HEK293 (cell line): Measurements from ENCODE around the gene NAA25.

Source experiments
- KLF9 ChIP-seq: fragments of 450-650 bp; formaldehyde crosslinking; IDR thresholded peaks from 2 replicates; pipeline ENCODE4 v1.5.1; 2016; ENCODE audit warnings: missing biosample characterization, missing genetic modification characterization, low read depth
- PRDM2 ChIP-seq: fragments of 450-650 bp; formaldehyde crosslinking; IDR thresholded peaks from 2 replicates; pipeline ENCODE4 v1.5.1; 2016; ENCODE audit warnings: missing biosample characterization, missing genetic modification characterization, borderline replicate concordance
- ZFP3 ChIP-seq: fragments of 450-650 bp; formaldehyde crosslinking; IDR thresholded peaks from 2 replicates; pipeline ENCODE4 v1.5.1; 2016; ENCODE audit warnings: low read depth, missing biosample characterization, missing genetic modification characterization
- ZNF768 ChIP-seq: fragments of 450-650 bp; formaldehyde crosslinking; IDR thresholded peaks from 2 replicates; pipeline ENCODE4 v1.5.1; 2018; ENCODE audit warnings: missing biosample characterization, mild to moderate bottlenecking, missing genetic modification characterization
- ZNF843 ChIP-seq: fragments of 450-650 bp; formaldehyde crosslinking; IDR thresholded peaks from 2 replicates; pipeline ENCODE4 v1.5.1; 2016; ENCODE audit warnings: missing biosample characterization, missing genetic modification characterization
- ZSCAN16 ChIP-seq: fragments of 450-650 bp; formaldehyde crosslinking; IDR thresholded peaks from 2 replicates; pipeline ENCODE4 v1.5.1; 2016; ENCODE audit warnings: missing biosample characterization, missing genetic modification characterization
- ZSCAN30 ChIP-seq: fragments of 450-650 bp; IDR thresholded peaks from 2 replicates; pipeline ENCODE4 v1.5.1; 2018; ENCODE audit warnings: missing biosample characterization, mild to moderate bottlenecking, missing genetic modification characterization, moderate library complexity
- TF ChIP-seq, protein P1 (sequence below): fragments of 450-650 bp; formaldehyde crosslinking; IDR thresholded peaks from 2 replicates; pipeline ENCODE4 v1.5.1; 2016; ENCODE audit warnings: missing biosample characterization, missing genetic modification characterization

- TF ChIP-seq ZSCAN16 (no peak), ZFP3 (tag by site-specific recombination) (no peak), ZNF843 (tag by site-specific recombination) (no peak), KLF9 (no peak), PRDM2 (no peak), ZSCAN30 (tag by site-specific recombination) (no peak), ZNF768 (no peak)
- TF ChIP-seq, protein P1, sequence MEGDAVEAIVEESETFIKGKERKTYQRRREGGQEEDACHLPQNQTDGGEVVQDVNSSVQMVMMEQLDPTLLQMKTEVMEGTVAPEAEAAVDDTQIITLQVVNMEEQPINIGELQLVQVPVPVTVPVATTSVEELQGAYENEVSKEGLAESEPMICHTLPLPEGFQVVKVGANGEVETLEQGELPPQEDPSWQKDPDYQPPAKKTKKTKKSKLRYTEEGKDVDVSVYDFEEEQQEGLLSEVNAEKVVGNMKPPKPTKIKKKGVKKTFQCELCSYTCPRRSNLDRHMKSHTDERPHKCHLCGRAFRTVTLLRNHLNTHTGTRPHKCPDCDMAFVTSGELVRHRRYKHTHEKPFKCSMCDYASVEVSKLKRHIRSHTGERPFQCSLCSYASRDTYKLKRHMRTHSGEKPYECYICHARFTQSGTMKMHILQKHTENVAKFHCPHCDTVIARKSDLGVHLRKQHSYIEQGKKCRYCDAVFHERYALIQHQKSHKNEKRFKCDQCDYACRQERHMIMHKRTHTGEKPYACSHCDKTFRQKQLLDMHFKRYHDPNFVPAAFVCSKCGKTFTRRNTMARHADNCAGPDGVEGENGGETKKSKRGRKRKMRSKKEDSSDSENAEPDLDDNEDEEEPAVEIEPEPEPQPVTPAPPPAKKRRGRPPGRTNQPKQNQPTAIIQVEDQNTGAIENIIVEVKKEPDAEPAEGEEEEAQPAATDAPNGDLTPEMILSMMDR (tag by site-specific recombination): no peak
These were observed 17.4 kb upstream of the NAA25 start for GRCh38 chr12:112126000-112126438.
